ENCODE results near the gene METTL2B.
A peak's percentile ranks its signal among the peaks of the same experiment; 100 is the strongest.
"Not testable (repeated sequence)": the region's sequence is repeated elsewhere in the genome, so short reads cannot be mapped to it uniquely, and the experiment has no call there.

METTL2B gene, protein sequence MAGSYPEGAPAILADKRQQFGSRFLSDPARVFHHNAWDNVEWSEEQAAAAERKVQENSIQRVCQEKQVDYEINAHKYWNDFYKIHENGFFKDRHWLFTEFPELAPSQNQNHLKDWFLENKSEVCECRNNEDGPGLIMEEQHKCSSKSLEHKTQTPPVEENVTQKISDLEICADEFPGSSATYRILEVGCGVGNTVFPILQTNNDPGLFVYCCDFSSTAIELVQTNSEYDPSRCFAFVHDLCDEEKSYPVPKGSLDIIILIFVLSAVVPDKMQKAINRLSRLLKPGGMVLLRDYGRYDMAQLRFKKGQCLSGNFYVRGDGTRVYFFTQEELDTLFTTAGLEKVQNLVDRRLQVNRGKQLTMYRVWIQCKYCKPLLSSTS

DNA sequence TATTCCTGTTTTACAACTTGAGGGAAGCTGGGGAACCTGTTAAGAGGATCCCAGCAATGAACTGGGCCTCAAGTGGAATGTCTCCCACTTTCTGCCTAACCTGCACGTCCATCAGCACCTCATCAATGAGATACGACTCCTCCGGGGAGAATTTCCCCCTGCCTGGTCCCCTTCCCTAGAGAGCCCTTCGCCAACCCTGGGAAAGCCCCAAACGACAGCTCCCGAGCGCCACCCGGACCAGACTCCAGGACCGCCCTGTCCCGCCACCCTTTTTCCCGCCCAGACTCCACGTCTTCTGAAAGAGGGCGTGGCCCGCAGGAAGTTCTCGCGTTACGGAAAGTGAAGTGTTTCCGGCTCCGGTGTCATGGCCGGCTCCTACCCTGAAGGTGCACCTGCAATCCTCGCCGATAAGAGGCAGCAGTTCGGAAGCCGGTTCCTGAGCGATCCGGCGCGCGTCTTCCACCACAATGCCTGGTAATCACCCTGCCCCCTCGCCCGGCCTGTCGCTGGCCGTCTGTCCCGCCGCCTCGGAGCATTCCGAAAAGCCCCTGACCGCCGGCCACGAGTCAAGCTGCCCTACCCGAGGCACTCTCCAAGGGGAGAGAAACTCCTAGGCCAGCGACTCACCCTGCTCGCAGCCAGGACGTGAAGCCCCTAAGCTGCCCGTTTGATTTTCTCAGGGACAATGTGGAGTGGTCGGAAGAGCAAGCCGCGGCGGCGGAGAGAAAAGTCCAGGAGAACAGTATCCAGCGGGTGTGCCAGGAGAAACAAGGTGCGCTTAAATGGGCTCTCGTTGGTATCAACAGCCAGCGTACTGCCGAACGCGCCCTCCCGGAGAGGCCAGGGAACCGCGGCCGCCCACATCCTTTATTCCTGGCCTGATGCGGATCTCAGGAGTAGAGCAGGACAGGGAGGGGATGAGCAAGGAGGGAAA is at the start of gene METTL2B:
Gene METTL2B (plus strand): TSS at position 347 of the 934 bp plus-strand sequence. CDS start 18 bp downstream, at position 365.
- TF ChIP-seq, protein P1, sequence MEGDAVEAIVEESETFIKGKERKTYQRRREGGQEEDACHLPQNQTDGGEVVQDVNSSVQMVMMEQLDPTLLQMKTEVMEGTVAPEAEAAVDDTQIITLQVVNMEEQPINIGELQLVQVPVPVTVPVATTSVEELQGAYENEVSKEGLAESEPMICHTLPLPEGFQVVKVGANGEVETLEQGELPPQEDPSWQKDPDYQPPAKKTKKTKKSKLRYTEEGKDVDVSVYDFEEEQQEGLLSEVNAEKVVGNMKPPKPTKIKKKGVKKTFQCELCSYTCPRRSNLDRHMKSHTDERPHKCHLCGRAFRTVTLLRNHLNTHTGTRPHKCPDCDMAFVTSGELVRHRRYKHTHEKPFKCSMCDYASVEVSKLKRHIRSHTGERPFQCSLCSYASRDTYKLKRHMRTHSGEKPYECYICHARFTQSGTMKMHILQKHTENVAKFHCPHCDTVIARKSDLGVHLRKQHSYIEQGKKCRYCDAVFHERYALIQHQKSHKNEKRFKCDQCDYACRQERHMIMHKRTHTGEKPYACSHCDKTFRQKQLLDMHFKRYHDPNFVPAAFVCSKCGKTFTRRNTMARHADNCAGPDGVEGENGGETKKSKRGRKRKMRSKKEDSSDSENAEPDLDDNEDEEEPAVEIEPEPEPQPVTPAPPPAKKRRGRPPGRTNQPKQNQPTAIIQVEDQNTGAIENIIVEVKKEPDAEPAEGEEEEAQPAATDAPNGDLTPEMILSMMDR (IDR thresholded peaks at IDR 0.05; ENCODE audit: unreplicated experiment in 3 of 3), result peak; percentile 39 to 46 (median 45)
- H3K27me3 Mint-ChIP-seq (ENCODE audit: low read depth); H3K9me3 Mint-ChIP-seq: not testable (repeated sequence)
- Mint-ChIP-seq H3K4me3 (peak within 1 kb of the TSS; percentile 96 to 99 (median 97)), H3K27ac (peak within 1 kb of the TSS; percentile 96 to 99 (median 97)), H3K36me3 (ENCODE audit: low read depth) (peaks cover 17% of the 10 kb centered on the region), H3K4me1 (peaks cover 18% of the 10 kb centered on the region)

DNA sequence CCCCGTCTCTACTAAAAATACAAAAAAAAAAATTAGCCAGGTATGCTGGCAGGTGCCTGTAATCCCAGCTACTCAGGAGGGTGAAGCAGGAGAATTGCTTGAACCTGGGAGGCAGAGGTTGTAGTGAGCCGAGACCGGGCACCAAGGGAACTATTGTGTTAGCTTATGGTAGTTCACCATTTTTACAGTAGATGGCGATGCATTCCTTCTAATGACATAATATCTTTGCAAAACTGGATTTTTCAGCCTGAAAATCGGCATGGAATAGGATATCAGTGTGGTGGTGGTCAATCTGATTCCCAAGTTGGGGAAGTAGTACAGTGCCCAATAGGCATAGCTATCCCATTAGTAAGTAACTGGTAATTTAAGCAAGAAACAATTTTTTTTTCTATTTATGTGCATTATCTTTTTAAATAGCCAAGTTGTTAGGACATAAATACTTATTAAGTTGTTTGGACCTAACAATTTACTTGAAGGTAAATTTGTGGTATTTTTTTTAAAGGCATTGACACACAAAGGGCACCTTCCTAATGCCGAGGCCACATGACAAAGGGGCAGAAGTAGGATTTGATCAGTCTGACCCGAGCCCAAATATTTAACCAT is 49.2 kb upstream of the METTL2B start:
- H3K4me1 Mint-ChIP-seq, result peaks cover 13% of the 10 kb centered on the region
- TF ChIP-seq, protein P1 (IDR thresholded peaks at IDR 0.05; ENCODE audit: unreplicated experiment in 3 of 3), result peak; percentile 75 to 89 (median 83)
- H3K36me3 Mint-ChIP-seq (ENCODE audit: low read depth), result no peaks in the 10 kb centered on the region
- peak overlapping the region in 1 of 3 experiments; percentile 6 for H3K27ac Mint-ChIP-seq
- H3K4me3 Mint-ChIP-seq, result no peak overlapping the region
- no peaks in the 10 kb centered on the region for H3K9me3 Mint-ChIP-seq
- H3K27me3 Mint-ChIP-seq (ENCODE audit: low read depth), result peaks cover 8% of the 10 kb centered on the region

DNA sequence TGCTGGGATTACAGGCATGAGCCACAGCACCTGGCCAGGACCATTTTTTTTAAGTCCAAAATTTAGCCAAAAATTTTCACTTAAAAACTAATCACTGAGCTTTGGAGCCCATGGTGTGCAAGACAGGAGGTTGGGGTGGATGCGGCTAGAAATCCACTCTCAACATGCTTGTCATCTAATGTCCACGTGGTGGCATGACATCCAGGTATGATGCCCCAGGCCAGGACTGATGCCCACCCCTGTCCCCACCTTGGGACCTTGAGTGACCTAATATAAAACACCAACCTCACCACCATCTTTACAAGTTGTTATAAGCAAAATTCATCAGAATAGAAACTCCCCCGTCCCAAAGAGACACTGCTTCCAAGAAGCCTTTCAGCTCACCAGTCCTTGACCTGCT is 46.3 kb upstream of the METTL2B start:
- no peak overlapping the region for H3K27ac Mint-ChIP-seq
- H3K36me3 Mint-ChIP-seq (ENCODE audit: low read depth), result no peaks in the 10 kb centered on the region
- peaks cover 8% of the 10 kb centered on the region for H3K27me3 Mint-ChIP-seq (ENCODE audit: low read depth)
- peaks cover 4% of the 10 kb centered on the region for H3K4me1 Mint-ChIP-seq
- no peak overlapping the region for H3K4me3 Mint-ChIP-seq
- TF ChIP-seq, protein P1 (IDR thresholded peaks at IDR 0.05; ENCODE audit: unreplicated experiment in 3 of 3), result no peak
- H3K9me3 Mint-ChIP-seq, result no peaks in the 10 kb centered on the region

DNA sequence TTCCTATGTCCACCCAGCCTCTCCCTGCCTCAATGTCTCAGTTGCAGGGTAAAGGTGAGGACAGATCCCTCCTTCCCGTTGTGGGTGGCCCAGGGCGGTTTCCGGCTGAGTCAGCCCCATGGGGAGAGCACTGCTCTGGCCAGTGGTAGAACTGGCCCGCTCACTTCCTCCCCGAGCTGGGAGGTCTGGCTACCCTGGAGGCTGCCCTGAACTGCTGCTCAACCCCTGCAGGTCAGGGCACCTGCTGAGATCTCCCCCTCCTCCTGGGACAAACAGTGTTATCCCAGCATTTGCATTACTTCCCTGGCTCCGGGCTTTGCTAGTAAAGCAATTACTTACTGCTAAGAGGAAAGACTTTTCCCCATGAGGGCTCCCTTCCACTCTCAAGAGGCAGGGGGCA is 45.3 kb upstream of the METTL2B start:
- Mint-ChIP-seq H3K4me1 (peaks cover 4% of the 10 kb centered on the region), H3K36me3 (ENCODE audit: low read depth) (no peaks in the 10 kb centered on the region), H3K4me3 (no peak overlapping the region), H3K9me3 (no peaks in the 10 kb centered on the region), H3K27me3 (ENCODE audit: low read depth) (peaks cover 8% of the 10 kb centered on the region), H3K27ac (no peak overlapping the region)
- TF ChIP-seq, protein P1 (IDR thresholded peaks at IDR 0.05; ENCODE audit: unreplicated experiment in 3 of 3), result no peak

DNA sequence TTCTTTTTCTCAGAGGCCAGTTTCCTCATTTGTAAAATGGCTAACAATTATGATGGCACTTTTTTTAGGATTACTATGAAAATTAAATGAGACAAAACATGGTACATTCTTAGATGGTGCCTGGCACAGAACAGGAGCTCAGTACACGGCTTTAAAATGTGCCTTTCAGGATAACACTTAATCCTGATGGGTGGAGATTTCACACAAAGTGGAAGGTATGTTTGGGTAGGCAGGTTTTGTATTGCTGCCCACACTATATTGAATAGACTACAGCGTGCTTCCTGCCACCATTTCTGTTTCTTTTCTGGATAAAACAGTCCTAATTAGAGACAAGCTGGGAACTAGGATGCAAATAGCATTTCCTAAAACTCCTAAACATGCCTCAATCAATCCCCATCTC is 44.8 kb upstream of the METTL2B start:
- Mint-ChIP-seq H3K4me3 (no peak overlapping the region), H3K36me3 (ENCODE audit: low read depth) (no peaks in the 10 kb centered on the region), H3K27me3 (ENCODE audit: low read depth) (peaks cover 8% of the 10 kb centered on the region), H3K9me3 (no peaks in the 10 kb centered on the region), H3K27ac (no peak overlapping the region), H3K4me1 (peaks cover 4% of the 10 kb centered on the region)
- TF ChIP-seq, protein P1 (IDR thresholded peaks at IDR 0.05; ENCODE audit: unreplicated experiment in 3 of 3), result no peak
